Activated CD4-positive, alpha-beta T cell treated with anti-CD3 and anti-CD28 coated beads for 4 hours (primary cell): Measurements from ENCODE around the gene BMI1.
"Not testable (repeated sequence)": the region's sequence is repeated elsewhere in the genome, so short reads cannot be mapped to it uniquely, and the experiment has no call there.

Experiments
- DNase-seq, 2 donors: peaks; one replicate each; pipeline ENCODE4 v3.0.0-alpha.2; 2020

Gene BMI1

GRCh38 chr10:22340329-22341189 lies 19.7 kb downstream of the BMI1 start:
- peak; percentile 52 to 53 for DNase-seq

- DNase-seq = peak in 1 of 2 donors; percentile 10
Measured at GRCh38 chr10:22341190-22341925, 20.5 kb downstream of the BMI1 start.

- no peak for DNase-seq
Measured at GRCh38 chr10:22341926-22342196, 21.0 kb downstream of the BMI1 start.

GRCh38 chr10:22342421-22342820 lies 21.5 kb downstream of the BMI1 start:
- no peak for DNase-seq

GRCh38 chr10:22343731-22344130 lies 22.8 kb downstream of the BMI1 start:
- DNase-seq = no peak

GRCh38 chr10:22344249-22344648 lies 23.4 kb downstream of the BMI1 start:
- DNase-seq = no peak

- no peak for DNase-seq
Measured at GRCh38 chr10:22344781-22345300, 23.9 kb downstream of the BMI1 start.

- peak; percentile 20 to 30 for DNase-seq
Measured at GRCh38 chr10:22345301-22346095, 24.6 kb downstream of the BMI1 start, which contains the start of gene SPAG6. TSS of gene SPAG6 (plus strand) at chr10:22345496. CDS start at chr10:22345612, 116 bp downstream.

- no peak for DNase-seq
Measured at GRCh38 chr10:22346096-22346661, 25.3 kb downstream of the BMI1 start.

GRCh38 chr10:22349755-22350154 lies 28.9 kb downstream of the BMI1 start:
- DNase-seq = no peak

GRCh38 chr10:22351131-22351703 lies 30.3 kb downstream of the BMI1 start:
- DNase-seq = no peak

GRCh38 chr10:22356324-22356873 lies 35.5 kb downstream of the BMI1 start:
- no peak for DNase-seq

- DNase-seq = not testable (repeated sequence)
Measured at GRCh38 chr10:22357770-22358169, 36.9 kb downstream of the BMI1 start.

- DNase-seq = no peak
Measured at GRCh38 chr10:22363305-22363704, 42.4 kb downstream of the BMI1 start.

- no peak for DNase-seq
Measured at GRCh38 chr10:22364407-22365140, 43.7 kb downstream of the BMI1 start.

GRCh38 chr10:22365233-22365632 lies 44.3 kb downstream of the BMI1 start:
- DNase-seq = no peak

- DNase-seq = no peak
Measured at GRCh38 chr10:22365644-22366434, 44.9 kb downstream of the BMI1 start.

GRCh38 chr10:22366435-22366703 lies 45.5 kb downstream of the BMI1 start:
- no peak for DNase-seq

GRCh38 chr10:22366771-22367170 lies 45.9 kb downstream of the BMI1 start:
- DNase-seq = no peak

GRCh38 chr10:22367471-22367870 lies 46.6 kb downstream of the BMI1 start:
- no peak for DNase-seq

GRCh38 chr10:22368402-22368801 lies 47.5 kb downstream of the BMI1 start:
- no peak for DNase-seq
